Endothelial cell of umbilical vein (primary cell): ENCODE data around the gene CRYBA4. TPM values are rescaled to one million over a fixed set of nuclear protein-coding genes. Genes with fewer than 3 reads are reported as not detected.

ENCODE experiments used
- Bru-seq: library from RNA; stranded (reverse); fragments of 400-500 nt; gene quantifications from one replicate; lab custom pipeline; 2021; lab: Mats Ljungman, UMichigan
- BruChase-seq, 2 experiments: library from RNA; stranded (reverse); fragments of 400-500 nt; gene quantifications; one replicate each; lab custom pipeline; 2021; lab: Mats Ljungman, UMichigan
- BruUV-seq: library from RNA; stranded (reverse); fragments of 400-500 nt; replicated peaks from 2 replicates; lab custom pipeline; 2021; lab: Mats Ljungman, UMichigan
- CTCF ChIA-PET: fragments of 300-600, 350-600 bp; sonication (Branson Sonifier 250); formaldehyde crosslinking; loops from one replicate; lab custom pipeline; 2021; ENCODE audit warnings: antibody characterized with exemption, inconsistent platforms; lab: Charles Lee
- POLR2A ChIA-PET: fragments of 300-600, 350-600 bp; sonication (Branson Sonifier 250); formaldehyde crosslinking; loops from one replicate; lab custom pipeline; 2021; ENCODE audit warnings: antibody characterized with exemption, inconsistent platforms; lab: Charles Lee
- DNase-seq: peaks from one replicate; pipeline ENCODE4 v3.0.0-alpha.2; 2011; ENCODE audit warnings: low read depth, low spot score
- FAIRE-seq: peaks from 2 replicates; lab custom pipeline; 2011; peaks lifted over from hg19 to GRCh38; lab: Jason Lieb, UNC
- H2AFZ ChIP-seq: 2 replicates; pipeline ENCODE4 v1.6.0; 2012; ENCODE audit warnings: low read depth, low read length, control low read depth, inconsistent platforms
- H3K27ac ChIP-seq: 2 replicates; pipeline ENCODE4 v1.5.1; 2011; ENCODE audit warnings: low read depth, mild to moderate bottlenecking, control low read depth, low read length, moderate library complexity; ENCODE audit not compliant: insufficient read depth
- H3K27me3 ChIP-seq, 2 experiments: 2 replicates each; pipeline versions ENCODE4 v1.6.0 to v1.6.1; 2011; ENCODE audit warnings: low read length in 2 of 2, mixed read lengths in 1 of 2; ENCODE audit not compliant: control insufficient read depth in 2 of 2, insufficient read depth in 2 of 2
- H3K36me3 ChIP-seq, 2 experiments: 2 replicates in 1 of 2; 3 replicates in 1 of 2; pipeline ENCODE4 v1.5.1; 2011; ENCODE audit warnings: low read length in 2 of 2, mild to moderate bottlenecking in 1 of 2, moderate library complexity in 1 of 2; ENCODE audit not compliant: control insufficient read depth in 2 of 2, insufficient read depth in 2 of 2; ENCODE audit errors: extremely low read depth in 1 of 2
- H3K4me1 ChIP-seq: 3 replicates; pipeline ENCODE4 v1.5.1; 2011; ENCODE audit warnings: mild to moderate bottlenecking, low read length; ENCODE audit not compliant: control insufficient read depth, insufficient read depth; ENCODE audit errors: extremely low read depth
- H3K4me2 ChIP-seq: 2 replicates; pipeline ENCODE4 v1.6.1; 2011; ENCODE audit warnings: low read length, control low read depth, mixed read lengths; ENCODE audit not compliant: insufficient read depth
- H3K4me3 ChIP-seq, 3 experiments: fragments of 200-600 bp in 1 of 3; sonication (generic), shearing (Covaris generic) in 1 of 3; replicated peaks in 1 of 3; 2 replicates each; pipeline ENCODE4 v1.5.1; 2011 to 2016; ENCODE audit warnings: control low read depth in 3 of 3, low read length in 3 of 3, mild to moderate bottlenecking in 2 of 3, inconsistent platforms in 1 of 3, low read depth in 1 of 3, moderate library complexity in 1 of 3; ENCODE audit not compliant: insufficient read depth in 1 of 3
- H3K79me2 ChIP-seq: 2 replicates; pipeline ENCODE4 v1.6.0; 2012; ENCODE audit warnings: low read length, inconsistent platforms; ENCODE audit not compliant: control insufficient read depth, insufficient read depth
- H3K9ac ChIP-seq: replicated peaks from 2 replicates; pipeline ENCODE3; 2011; ENCODE audit warnings: low read length, control low read depth; ENCODE audit not compliant: insufficient read depth; ENCODE audit errors: extremely low read depth
- H3K9me1 ChIP-seq: replicated peaks from 3 replicates; pipeline ENCODE4 v1.6.0; 2011; ENCODE audit warnings: mild to moderate bottlenecking, low read length; ENCODE audit not compliant: control insufficient read depth, insufficient read depth; ENCODE audit errors: extremely low read depth
- H3K9me3 ChIP-seq: replicated peaks from 2 replicates; pipeline ENCODE4 v1.5.1; 2012; ENCODE audit warnings: low read length, inconsistent platforms; ENCODE audit not compliant: control insufficient read depth, insufficient read depth
- H4K20me1 ChIP-seq: replicated peaks from 2 replicates; pipeline ENCODE3; 2011; ENCODE audit warnings: mild to moderate bottlenecking, low read length; ENCODE audit not compliant: control insufficient read depth, insufficient read depth; ENCODE audit errors: extremely low read depth
- EZH2 ChIP-seq: IDR thresholded peaks from 2 replicates; pipeline ENCODE4 v1.6.1; 2012; ENCODE audit warnings: borderline replicate concordance, low read depth, mild to moderate bottlenecking, moderate library complexity, low read length, inconsistent platforms; ENCODE audit not compliant: severe bottlenecking
- FOS ChIP-seq: IDR thresholded peaks from 2 replicates; pipeline ENCODE4 v1.6.1; 2011; ENCODE audit warnings: mild to moderate bottlenecking, low read length, moderate library complexity, borderline replicate concordance; ENCODE audit not compliant: insufficient read depth
- GATA2 ChIP-seq: IDR thresholded peaks from 2 replicates; pipeline ENCODE4 v1.7.0; 2011; ENCODE audit warnings: low read depth, mild to moderate bottlenecking, moderate library complexity, mixed read lengths, low read length; ENCODE audit not compliant: insufficient read length, insufficient read depth
- JUN ChIP-seq: IDR thresholded peaks from 2 replicates; pipeline ENCODE4 v1.6.1; 2011; ENCODE audit warnings: borderline replicate concordance, low read depth; ENCODE audit not compliant: insufficient read length, insufficient read depth
- MYC ChIP-seq: IDR thresholded peaks from one replicate; pipeline ENCODE4 v1.6.1; 2011; ENCODE audit warnings: mild to moderate bottlenecking, low read depth, low read length
- POLR2A ChIP-seq: IDR thresholded peaks from 2 replicates; pipeline ENCODE4 v1.6.1; 2012; ENCODE audit warnings: low read depth, mild to moderate bottlenecking, control low read depth, low read length
- POLR2AphosphoS5 ChIP-seq: IDR thresholded peaks from 2 replicates; pipeline ENCODE4 v1.6.1; 2012; ENCODE audit warnings: low read depth, mild to moderate bottlenecking, control low read depth, low read length, moderate library complexity; ENCODE audit not compliant: insufficient read depth
- dilution Hi-C: fragments of 300-500 bp; cut with MboI; formaldehyde crosslinking; loops from one replicate; pipeline ENCODE4 v1.15.0; 2019; ENCODE audit warnings: low sequenced_read_pairs; ENCODE audit not compliant: extremely low pct_ligation_motif_present
- intact Hi-C: fragments of 100-400 bp; cut with micrococcal nuclease; formaldehyde crosslinking; loops from one replicate; pipeline ENCODE4 v1.10.0; 2022
- long read RNA-seq: library from polyadenylated mRNA; stranded (forward); transcript quantifications from one replicate; pipeline ENCODE4 v2.0.0, GENCODE V29; 2021
- polyA minus RNA-seq, 3 experiments: library from RNA; depleted of rRNA, polyadenylated mRNA; stranded (reverse); fragments of >200 nt; gene quantifications; 1 replicate in 1 of 3; 2 replicates in 2 of 3; pipeline ENCODE4 v1.2.3, GENCODE V29; 2011
- polyA plus RNA-seq, 4 experiments: library from polyadenylated mRNA; depleted of rRNA in 3 of 4; stranded (reverse) in 3 of 4; unstranded in 1 of 4; fragments of >200 nt; gene quantifications; 2 replicates each; pipeline versions ENCODE4 v1.2.1 to v1.2.3, GENCODE V29; 2011 to 2012; ENCODE audit warnings: missing spikeins in 1 of 4
- total RNA-seq: library from RNA; stranded (reverse); gene quantifications from 2 replicates; pipeline ENCODE4 v1.2.3, GENCODE V29; 2021
- TF ChIP-seq, protein P1 (sequence below), 2 donors: IDR thresholded peaks; 1 replicate in 1 of 2; 2 replicates in 1 of 2; pipeline ENCODE4 v1.5.1; 2011; ENCODE audit warnings: low read length in 2 of 2, mild to moderate bottlenecking in 2 of 2, moderate library complexity in 2 of 2, control low read depth in 1 of 2, inconsistent platforms in 1 of 2, low read depth in 1 of 2; ENCODE audit not compliant: insufficient read depth in 1 of 2; ENCODE audit errors: extremely low read depth in 1 of 2
- TF ChIP-seq, protein P2 (sequence below): IDR thresholded peaks from 2 replicates; pipeline ENCODE4 v1.6.1; 2011; ENCODE audit not compliant: insufficient read depth, insufficient read length

Gene CRYBA4
- total RNA-seq: not detected in 2 replicates
- polyA plus RNA-seq: not detected in 2 replicates
- polyA plus RNA-seq (2011; cell fraction: cytosol; rRNA removed): not detected in 2 replicates
- not detected in 2 replicates for polyA plus RNA-seq (2011; cell fraction: nucleus; rRNA removed)
- not detected in 2 replicates for polyA plus RNA-seq (2012)
- polyA minus RNA-seq: not detected in 2 replicates
- not detected for polyA minus RNA-seq (2011; cell fraction: cytosol; rRNA and poly(A)+ RNA removed)
- not detected in 2 replicates for polyA minus RNA-seq (2011; cell fraction: nucleus; rRNA and poly(A)+ RNA removed)
- Bru-seq, nascent RNA: not detected
- not detected for BruChase-seq, experiment 1, labeled RNA remaining after a 6-hour chase
- BruChase-seq, experiment 2, labeled RNA remaining after a 2-hour chase: not detected
- long read RNA-seq: 0 reads

DNA sequence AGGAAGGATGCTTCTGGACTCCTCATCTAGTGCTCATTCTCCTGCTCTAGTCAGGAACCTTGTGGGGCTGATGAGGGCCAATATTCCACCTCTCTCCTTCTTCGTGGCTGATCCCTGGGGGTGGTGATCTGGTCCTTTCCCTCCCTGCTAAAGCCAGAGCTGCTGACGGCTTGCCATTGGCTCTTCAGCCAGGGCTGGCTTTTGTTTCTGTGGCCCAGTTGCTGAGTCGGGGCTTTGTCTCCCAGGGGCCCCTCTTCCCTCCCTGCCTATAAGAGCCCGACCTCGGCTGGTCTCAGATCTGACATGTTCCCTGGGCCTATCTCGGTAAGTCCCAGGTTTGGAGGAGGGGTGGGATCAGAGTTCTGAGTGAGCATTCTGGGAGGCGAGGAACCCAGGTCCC is at the start of gene CRYBA4:
CRYBA4 (plus strand) TSS at position 301 of the 400 bp plus-strand sequence. CDS start 634 bp downstream, outside the sequence.
- intact Hi-C loops: no loop called here
- Histone ChIP-seq H3K9ac (no peak within 1 kb of the TSS), H3K4me2 (no peak within 1 kb of the TSS), H3K4me1 (no peaks in the 10 kb centered on the region), H3K27ac (no peak within 1 kb of the TSS), H3K9me3 (no peaks in the 10 kb centered on the region), H3K36me3 (no peaks in the 10 kb centered on the region), H3K9me1 (no peaks in the 10 kb centered on the region), H3K27me3 (peaks cover 0 to 2% of the 10 kb centered on the region in 2 experiments), H4K20me1 (no peaks in the 10 kb centered on the region), H2AFZ (no peak within 1 kb of the TSS), H3K4me3 (no peak within 1 kb of the TSS), H3K79me2 (no peaks in the 10 kb centered on the region)
- ChIA-PET POLR2A (no interaction called here), CTCF (no interaction called here)
- FAIRE-seq (no peak), DNase-seq (no peak)
- dilution Hi-C loops: no loop called here
- TF ChIP-seq MYC (no peak), JUN (no peak), EZH2 (no peak), POLR2AphosphoS5 (no peak), POLR2A (no peak), GATA2 (no peak), FOS (no peak)
- TF ChIP-seq, protein P1, sequence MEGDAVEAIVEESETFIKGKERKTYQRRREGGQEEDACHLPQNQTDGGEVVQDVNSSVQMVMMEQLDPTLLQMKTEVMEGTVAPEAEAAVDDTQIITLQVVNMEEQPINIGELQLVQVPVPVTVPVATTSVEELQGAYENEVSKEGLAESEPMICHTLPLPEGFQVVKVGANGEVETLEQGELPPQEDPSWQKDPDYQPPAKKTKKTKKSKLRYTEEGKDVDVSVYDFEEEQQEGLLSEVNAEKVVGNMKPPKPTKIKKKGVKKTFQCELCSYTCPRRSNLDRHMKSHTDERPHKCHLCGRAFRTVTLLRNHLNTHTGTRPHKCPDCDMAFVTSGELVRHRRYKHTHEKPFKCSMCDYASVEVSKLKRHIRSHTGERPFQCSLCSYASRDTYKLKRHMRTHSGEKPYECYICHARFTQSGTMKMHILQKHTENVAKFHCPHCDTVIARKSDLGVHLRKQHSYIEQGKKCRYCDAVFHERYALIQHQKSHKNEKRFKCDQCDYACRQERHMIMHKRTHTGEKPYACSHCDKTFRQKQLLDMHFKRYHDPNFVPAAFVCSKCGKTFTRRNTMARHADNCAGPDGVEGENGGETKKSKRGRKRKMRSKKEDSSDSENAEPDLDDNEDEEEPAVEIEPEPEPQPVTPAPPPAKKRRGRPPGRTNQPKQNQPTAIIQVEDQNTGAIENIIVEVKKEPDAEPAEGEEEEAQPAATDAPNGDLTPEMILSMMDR (IDR thresholded peaks at IDR 0.05; ENCODE audit: extremely low read depth in 1 of 2, insufficient read depth in 1 of 2, low read depth in 1 of 2, low read length in 2 of 2): no peak
- TF ChIP-seq, protein P2, sequence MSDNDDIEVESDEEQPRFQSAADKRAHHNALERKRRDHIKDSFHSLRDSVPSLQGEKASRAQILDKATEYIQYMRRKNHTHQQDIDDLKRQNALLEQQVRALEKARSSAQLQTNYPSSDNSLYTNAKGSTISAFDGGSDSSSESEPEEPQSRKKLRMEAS: no peak
- no TSS peak for BruUV-seq
